ENCODE results near the gene GPHN. TPM values are rescaled to one million over a fixed set of nuclear protein-coding genes. Genes with fewer than 3 reads are reported as not detected.
A peak's percentile ranks its signal among the peaks of the same experiment; 100 is the strongest.

GPHN gene
- total RNA-seq, 2 donors from 2014 or later: 18.1 to 21.2 TPM

DNA sequence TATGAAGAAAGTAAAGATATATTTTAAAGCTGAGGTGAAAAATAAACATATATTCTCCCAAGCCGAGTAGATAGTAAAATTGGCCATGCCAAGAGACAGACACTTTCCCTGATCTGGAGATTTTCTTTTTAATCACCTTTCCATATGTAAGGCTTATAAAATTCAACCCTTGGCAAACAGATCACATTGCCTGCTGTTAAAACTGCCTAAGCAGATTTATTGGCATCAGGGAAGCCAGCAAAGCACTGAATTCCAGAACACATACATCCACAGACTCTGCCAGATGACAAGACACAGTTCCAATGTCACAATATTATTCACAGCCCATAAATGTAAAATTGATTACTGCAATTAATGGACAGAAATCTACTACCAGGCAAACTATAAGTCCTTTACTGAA, 603.1 kb downstream of the GPHN start:
- DNase-seq: no peak
- Mint-ChIP-seq H3K36me3 (ENCODE audit: insufficient read depth in 2 of 2) (peaks cover 5 to 7% of the 10 kb centered on the region in 2 donors), H3K4me3 (no peak overlapping the region), H3K27ac (no peak overlapping the region), H3K4me1 (ENCODE audit: low read depth) (no peaks in the 10 kb centered on the region), H3K9me3 (peaks cover 5 to 7% of the 10 kb centered on the region in 2 donors), H3K27me3 (ENCODE audit: low read depth) (no peaks in the 10 kb centered on the region)
- no peak for ATAC-seq (replicated peaks in 1 of 2)

DNA sequence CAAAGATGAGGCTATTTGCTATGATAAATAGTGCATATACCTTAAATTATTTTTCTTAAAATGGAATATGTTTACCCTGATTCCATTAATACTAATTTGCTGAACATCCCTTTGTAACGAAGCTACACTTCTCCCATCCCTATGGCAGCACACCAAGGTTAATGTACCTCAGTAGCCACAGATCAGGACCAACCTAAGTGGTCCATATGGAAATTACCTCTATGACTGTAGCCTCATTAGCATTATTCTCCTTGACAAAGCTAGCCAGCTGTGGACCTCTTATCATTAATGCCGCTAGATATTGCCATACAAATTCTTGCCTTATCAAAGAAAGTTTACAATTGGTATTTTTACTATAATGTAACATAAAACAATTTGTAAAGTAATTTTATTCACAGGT, 604.4 kb downstream of the GPHN start:
- DNase-seq (no peak), ATAC-seq (replicated peaks in 1 of 2) (no peak)
- H3K9me3 Mint-ChIP-seq: no peaks in the 10 kb centered on the region
- no peak overlapping the region for H3K27ac Mint-ChIP-seq
- no peak overlapping the region for H3K4me3 Mint-ChIP-seq
- H3K36me3 Mint-ChIP-seq (ENCODE audit: insufficient read depth in 2 of 2): no peaks in the 10 kb centered on the region
- H3K27me3 Mint-ChIP-seq (ENCODE audit: low read depth): no peaks in the 10 kb centered on the region
- no peaks in the 10 kb centered on the region for H3K4me1 Mint-ChIP-seq (ENCODE audit: low read depth)

DNA sequence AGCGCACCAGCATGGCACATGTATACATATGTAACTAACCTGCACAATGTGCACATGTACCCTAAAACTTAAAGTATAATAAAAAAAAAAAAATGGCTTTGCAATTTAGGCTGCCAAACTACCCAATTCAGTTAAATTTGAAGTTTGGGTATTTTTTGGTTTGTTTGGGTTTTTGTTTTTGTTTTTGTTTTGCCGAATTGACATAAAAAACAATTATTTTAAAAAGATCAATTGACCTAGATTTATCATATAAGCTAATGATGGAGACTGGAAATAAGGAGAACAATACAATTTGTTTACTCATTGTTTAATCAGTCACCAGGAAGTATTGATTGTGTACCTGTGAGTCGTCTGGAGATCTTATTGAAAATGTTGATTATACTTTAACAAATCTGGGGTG, 619.2 kb downstream of the GPHN start:
- Mint-ChIP-seq H3K27me3 (ENCODE audit: low read depth) (no peaks in the 10 kb centered on the region), H3K9me3 (peaks cover 0 to 3% of the 10 kb centered on the region in 2 donors), H3K27ac (no peak overlapping the region), H3K4me3 (no peak overlapping the region), H3K4me1 (ENCODE audit: low read depth) (no peaks in the 10 kb centered on the region), H3K36me3 (ENCODE audit: insufficient read depth in 2 of 2) (peaks cover 4 to 7% of the 10 kb centered on the region in 2 donors)
- DNase-seq (no peak), ATAC-seq (replicated peaks in 1 of 2) (no peak)

DNA sequence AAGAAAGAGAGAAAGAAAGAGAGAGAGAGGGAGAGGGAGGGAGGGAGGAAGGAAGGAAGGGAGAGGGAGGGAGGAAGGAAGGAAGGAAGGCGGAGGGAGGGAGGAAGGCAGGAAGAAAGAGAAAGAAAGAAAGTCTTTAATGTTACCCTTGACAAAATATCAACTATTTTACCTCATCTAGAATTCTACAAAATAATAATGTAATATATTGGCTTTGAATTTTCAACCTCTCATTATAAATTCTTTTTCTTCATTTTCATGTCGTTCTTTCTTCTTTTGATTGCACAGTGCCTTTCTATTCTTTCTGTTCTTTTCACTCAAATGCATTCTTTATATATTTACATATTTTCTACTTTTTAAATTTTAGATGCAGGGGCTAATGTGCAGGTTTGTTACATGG, 621.8 kb downstream of the GPHN start:
- H3K27me3 Mint-ChIP-seq (ENCODE audit: low read depth): no peaks in the 10 kb centered on the region
- peaks cover 0 to 3% of the 10 kb centered on the region in 2 donors for H3K9me3 Mint-ChIP-seq
- peaks cover 6 to 10% of the 10 kb centered on the region in 2 donors for H3K36me3 Mint-ChIP-seq (ENCODE audit: insufficient read depth in 2 of 2)
- ATAC-seq (replicated peaks in 1 of 2): no peak
- H3K4me1 Mint-ChIP-seq (ENCODE audit: low read depth): peaks cover 15% of the 10 kb centered on the region
- DNase-seq: no peak
- H3K27ac Mint-ChIP-seq: no peak overlapping the region
- H3K4me3 Mint-ChIP-seq: no peak overlapping the region

DNA sequence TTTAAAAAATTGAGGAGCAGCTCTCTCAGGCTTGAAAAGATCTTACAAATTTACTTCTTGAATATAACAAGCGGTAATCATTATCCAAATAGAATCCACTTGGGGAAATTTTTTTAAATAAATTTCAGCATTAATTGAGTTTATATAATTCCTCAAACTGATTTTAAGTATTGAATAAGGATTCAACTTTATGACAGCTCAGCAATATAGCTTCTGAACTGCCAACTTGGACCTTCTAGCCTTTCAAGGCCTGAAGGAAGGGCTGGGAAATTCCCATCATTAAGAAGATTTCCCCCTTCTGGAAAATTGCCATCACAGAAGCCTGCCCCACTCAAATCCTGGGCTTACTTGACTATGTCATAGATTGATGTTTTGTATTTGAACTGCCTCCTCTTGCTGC, 623.7 kb downstream of the GPHN start:
- no peak for DNase-seq
- no peak for ATAC-seq (replicated peaks in 1 of 2)
- no peaks in the 10 kb centered on the region for H3K9me3 Mint-ChIP-seq
- H3K4me1 Mint-ChIP-seq (ENCODE audit: low read depth): peaks cover 29% of the 10 kb centered on the region
- H3K4me3 Mint-ChIP-seq: no peak overlapping the region
- H3K36me3 Mint-ChIP-seq (ENCODE audit: insufficient read depth in 2 of 2): peaks cover 3 to 7% of the 10 kb centered on the region in 2 donors
- H3K27me3 Mint-ChIP-seq (ENCODE audit: low read depth): no peaks in the 10 kb centered on the region
- H3K27ac Mint-ChIP-seq: no peak overlapping the region

DNA sequence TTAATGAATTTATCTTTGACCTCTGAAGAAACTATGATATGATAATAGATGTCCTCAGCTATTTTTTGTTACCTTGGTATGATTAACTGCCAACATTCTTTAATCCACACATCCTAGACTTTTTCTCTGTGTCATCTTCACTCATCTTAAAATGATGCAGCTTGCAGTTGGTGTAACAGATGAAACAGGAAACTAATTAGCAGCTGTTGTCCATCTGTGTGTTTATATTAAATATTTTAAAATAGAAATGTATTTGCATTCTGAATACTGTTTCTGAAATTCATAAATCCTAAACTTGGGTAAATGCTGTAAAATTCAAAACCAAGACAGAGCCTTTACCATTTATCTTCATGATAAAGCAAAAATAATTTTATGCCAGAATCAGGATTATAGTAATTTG, 625.2 kb downstream of the GPHN start:
- peaks cover 3 to 7% of the 10 kb centered on the region in 2 donors for H3K36me3 Mint-ChIP-seq (ENCODE audit: insufficient read depth in 2 of 2)
- H3K27me3 Mint-ChIP-seq (ENCODE audit: low read depth): no peaks in the 10 kb centered on the region
- H3K27ac Mint-ChIP-seq: no peak overlapping the region
- ATAC-seq (replicated peaks in 1 of 2) (no peak), DNase-seq (no peak)
- H3K9me3 Mint-ChIP-seq: no peaks in the 10 kb centered on the region
- H3K4me1 Mint-ChIP-seq (ENCODE audit: low read depth): peaks cover 29% of the 10 kb centered on the region
- no peak overlapping the region for H3K4me3 Mint-ChIP-seq

DNA sequence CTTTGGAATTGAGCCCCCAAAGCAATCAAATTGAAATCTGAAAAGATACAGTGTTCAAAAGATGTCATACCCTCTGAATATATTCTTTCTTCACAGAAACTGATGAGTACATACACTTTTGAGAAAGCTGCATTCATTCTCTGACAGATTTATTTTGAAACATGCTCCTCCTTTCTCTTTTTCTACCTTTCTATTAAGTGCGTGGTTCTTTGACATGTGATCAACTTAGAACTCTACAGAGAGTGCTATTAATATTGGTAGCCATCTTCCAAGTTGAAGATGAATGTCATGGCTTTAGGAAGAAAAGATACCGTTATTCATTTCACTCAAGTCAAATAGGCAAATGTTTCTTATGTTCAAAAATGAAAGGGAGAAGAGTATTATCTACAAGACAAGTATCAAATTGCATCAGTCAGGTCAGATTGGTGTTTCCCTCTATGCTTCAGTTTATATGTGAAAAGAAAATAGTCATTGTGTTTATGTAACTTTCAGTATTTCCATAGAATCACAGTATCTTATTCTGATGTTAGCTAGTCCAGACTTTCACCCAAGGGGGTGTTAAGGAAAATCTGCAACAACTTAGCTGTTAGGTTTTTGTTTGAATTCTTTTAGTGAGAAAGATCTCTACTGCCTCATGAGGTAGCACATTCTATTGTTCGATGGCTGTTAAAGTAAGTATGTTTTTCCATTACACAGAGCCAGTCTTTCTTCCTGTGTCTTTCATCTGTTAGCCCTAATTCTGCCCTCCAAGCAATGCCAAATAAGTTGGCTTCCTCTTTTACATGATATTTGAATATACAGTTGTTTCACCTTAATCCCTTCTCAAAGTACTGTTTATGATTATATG, 625.9 kb downstream of the GPHN start:
- DNase-seq (no peak), ATAC-seq (replicated peaks in 1 of 2) (peak; percentile 77 to 81)
- H3K36me3 Mint-ChIP-seq (ENCODE audit: insufficient read depth in 2 of 2): peaks cover 3 to 7% of the 10 kb centered on the region in 2 donors
- H3K4me3 Mint-ChIP-seq: peak overlapping the region; percentile 16 to 86
- H3K27me3 Mint-ChIP-seq (ENCODE audit: low read depth): no peaks in the 10 kb centered on the region
- peak overlapping the region; percentile 95 for H3K27ac Mint-ChIP-seq
- no peaks in the 10 kb centered on the region for H3K9me3 Mint-ChIP-seq
- peaks cover 29% of the 10 kb centered on the region for H3K4me1 Mint-ChIP-seq (ENCODE audit: low read depth)

DNA sequence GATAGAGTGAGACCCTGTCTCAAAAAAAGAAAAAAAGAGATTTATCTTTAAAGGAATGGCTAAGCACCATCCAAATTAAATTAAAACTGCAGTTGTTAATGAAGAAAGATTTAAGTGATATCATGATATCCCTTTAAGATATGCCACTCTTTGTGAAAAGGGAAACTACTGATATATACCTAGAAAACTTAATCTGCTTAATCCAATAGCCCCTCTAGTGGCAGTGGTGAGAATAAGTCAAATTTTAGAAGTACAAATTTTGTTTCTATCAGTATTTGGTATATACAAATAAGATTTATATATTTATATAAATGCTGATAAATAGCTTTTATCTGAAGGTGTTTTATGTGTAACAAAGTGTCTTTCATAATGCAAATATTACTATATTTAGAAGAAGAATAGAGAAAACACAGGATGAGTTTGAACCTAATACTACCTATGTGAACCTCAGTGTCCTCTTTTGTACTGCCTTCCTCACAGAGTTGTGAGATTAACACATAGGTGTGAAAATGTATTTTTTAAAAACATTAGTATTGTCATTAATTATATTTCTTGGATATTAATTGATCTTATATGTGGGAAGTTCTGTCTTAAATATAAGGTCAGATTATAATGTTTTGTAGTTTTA, 629.9 kb downstream of the GPHN start:
- no peak overlapping the region for H3K27ac Mint-ChIP-seq

DNA sequence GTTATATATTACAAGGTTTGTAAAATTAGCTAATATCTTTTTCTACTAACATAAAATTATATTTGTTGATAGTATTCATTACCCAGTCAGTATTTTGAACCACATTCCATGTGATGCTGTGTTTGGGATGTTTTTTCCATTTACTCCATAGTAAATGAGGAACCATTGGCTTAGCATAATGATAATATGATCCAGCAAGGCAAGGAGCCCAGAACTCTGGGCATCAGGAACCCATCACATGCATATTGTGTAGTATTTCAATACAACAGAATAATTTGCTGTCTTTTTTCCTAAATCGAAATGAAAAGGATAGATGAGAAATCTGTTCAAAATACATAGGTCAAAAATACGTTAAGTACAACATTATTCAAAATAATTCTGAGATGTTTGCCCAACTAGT, 632.6 kb downstream of the GPHN start:
- Mint-ChIP-seq H3K36me3 (ENCODE audit: insufficient read depth in 2 of 2) (peaks cover 0 to 2% of the 10 kb centered on the region in 2 donors), H3K27ac (no peak overlapping the region)

More for the DNA sequence above, 629.9 kb downstream of the GPHN start:
- H3K36me3 Mint-ChIP-seq (ENCODE audit: insufficient read depth in 2 of 2): peaks cover 0 to 1% of the 10 kb centered on the region in 2 donors
- ATAC-seq (replicated peaks in 1 of 2) (no peak), DNase-seq (no peak)
- H3K4me3 Mint-ChIP-seq: no peak overlapping the region
- H3K4me1 Mint-ChIP-seq (ENCODE audit: low read depth): peaks cover 29% of the 10 kb centered on the region
- H3K9me3 Mint-ChIP-seq: no peaks in the 10 kb centered on the region
- H3K27me3 Mint-ChIP-seq (ENCODE audit: low read depth): no peaks in the 10 kb centered on the region

DNA sequence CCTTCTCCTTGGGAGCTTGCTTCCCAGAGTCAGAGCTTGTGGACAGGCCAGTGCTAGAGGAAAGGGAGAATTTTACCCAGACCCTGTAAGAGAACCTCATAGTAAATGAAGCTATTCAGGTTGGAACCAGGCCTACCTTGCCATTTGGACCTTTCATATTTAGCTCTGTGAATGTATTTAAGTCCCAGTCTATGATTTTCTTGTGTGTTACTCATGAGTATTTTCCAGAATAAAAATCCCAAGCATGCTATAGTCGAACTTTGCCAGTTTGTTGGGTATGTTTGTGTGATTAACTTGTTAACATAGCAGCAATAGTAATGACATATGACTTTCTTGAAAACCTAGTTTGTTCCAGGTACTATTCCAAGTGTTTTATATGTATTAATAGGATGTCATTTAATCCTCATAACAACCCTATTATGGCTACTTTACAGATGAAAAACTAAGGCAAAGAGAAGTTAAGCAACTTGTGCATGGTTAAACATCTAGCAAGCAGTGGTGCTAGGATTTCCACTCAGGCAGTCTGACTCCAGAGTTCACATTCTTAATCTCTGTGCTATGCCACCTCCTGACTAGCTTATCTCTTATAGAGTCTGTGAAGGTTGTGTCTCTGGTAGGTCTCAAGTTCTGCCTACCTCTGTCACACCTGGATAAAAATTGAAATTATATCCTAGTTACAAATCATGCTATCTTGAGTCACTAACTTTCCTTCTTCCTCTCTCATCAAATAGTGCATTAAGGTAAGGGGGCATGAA, 633.4 kb downstream of the GPHN start:
- H3K36me3 Mint-ChIP-seq (ENCODE audit: insufficient read depth in 2 of 2): peaks cover 0 to 2% of the 10 kb centered on the region in 2 donors

More for the DNA sequence above, 632.6 kb downstream of the GPHN start:
- no peak overlapping the region for H3K4me3 Mint-ChIP-seq
- H3K9me3 Mint-ChIP-seq: no peaks in the 10 kb centered on the region
- DNase-seq (no peak), ATAC-seq (replicated peaks in 1 of 2) (no peak)
- peaks cover 6% of the 10 kb centered on the region for H3K4me1 Mint-ChIP-seq (ENCODE audit: low read depth)
- H3K27me3 Mint-ChIP-seq (ENCODE audit: low read depth): no peaks in the 10 kb centered on the region

DNA sequence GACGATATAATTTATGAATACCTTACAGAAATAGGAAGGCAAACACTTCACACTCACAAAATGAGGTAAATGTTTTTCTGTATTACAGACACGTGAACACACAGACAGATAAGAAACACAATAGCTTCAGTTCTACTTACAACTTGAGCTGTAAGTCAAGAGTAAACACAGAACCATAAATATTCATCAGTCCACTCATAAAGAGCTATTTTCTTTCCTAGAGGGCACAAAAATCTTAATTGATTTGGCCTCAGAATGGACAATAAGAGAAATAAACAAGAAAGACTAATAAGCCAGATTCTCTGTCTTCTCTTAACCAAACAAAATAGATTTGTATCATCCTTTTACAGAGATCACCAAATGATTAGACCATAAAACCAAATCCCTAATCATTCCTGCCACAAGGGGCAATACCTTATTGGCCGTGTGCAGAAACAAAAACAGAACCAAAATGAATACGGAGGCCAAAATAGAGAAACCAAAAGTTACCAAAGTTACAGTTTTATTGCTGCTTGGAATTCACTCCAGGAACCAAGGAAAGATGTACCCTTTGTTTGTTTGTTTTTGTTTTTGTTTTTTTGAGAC, 643.2 kb downstream of the GPHN start:
- no peaks in the 10 kb centered on the region for H3K9me3 Mint-ChIP-seq
- no peaks in the 10 kb centered on the region for H3K36me3 Mint-ChIP-seq (ENCODE audit: insufficient read depth in 2 of 2)
- no peaks in the 10 kb centered on the region for H3K4me1 Mint-ChIP-seq (ENCODE audit: low read depth)
- no peak overlapping the region for H3K27ac Mint-ChIP-seq
- no peak overlapping the region for H3K4me3 Mint-ChIP-seq
- ATAC-seq (replicated peaks in 1 of 2) (no peak), DNase-seq (no peak)
- H3K27me3 Mint-ChIP-seq (ENCODE audit: low read depth): no peaks in the 10 kb centered on the region

More for the DNA sequence above, 633.4 kb downstream of the GPHN start:
- Mint-ChIP-seq H3K27me3 (ENCODE audit: low read depth) (no peaks in the 10 kb centered on the region), H3K9me3 (no peaks in the 10 kb centered on the region), H3K4me3 (no peak overlapping the region), H3K4me1 (ENCODE audit: low read depth) (no peaks in the 10 kb centered on the region), H3K27ac (no peak overlapping the region)
- DNase-seq (no peak), ATAC-seq (replicated peaks in 1 of 2) (no peak)

DNA sequence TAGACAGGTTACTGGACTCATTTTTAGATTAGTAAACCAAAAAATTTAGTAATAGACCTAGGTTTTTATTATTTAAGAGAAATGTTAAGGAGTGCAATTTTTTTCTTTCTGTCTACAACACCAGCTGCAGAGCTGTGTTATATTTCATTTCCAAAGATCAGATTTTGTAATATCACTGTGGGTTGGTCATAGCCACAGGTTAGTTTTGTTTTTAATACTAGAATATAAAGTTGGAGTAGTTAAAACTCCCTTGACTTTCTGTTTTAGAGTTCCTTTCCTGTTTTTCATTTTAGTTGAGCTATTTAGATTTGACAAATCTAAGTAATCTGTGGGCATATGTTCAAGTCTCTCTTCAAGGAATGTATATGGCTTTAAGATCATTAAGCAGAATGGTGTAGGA, 650.6 kb downstream of the GPHN start:
- ATAC-seq (replicated peaks in 1 of 2): peak; percentile 92 to 96
- Mint-ChIP-seq H3K27ac (no peak overlapping the region), H3K4me1 (ENCODE audit: low read depth) (peaks cover 18% of the 10 kb centered on the region), H3K9me3 (no peaks in the 10 kb centered on the region), H3K27me3 (ENCODE audit: low read depth) (no peaks in the 10 kb centered on the region), H3K4me3 (peak overlapping the region in 1 of 2 donors; percentile 47), H3K36me3 (ENCODE audit: insufficient read depth in 2 of 2) (no peaks in the 10 kb centered on the region)
- no peak for DNase-seq

DNA sequence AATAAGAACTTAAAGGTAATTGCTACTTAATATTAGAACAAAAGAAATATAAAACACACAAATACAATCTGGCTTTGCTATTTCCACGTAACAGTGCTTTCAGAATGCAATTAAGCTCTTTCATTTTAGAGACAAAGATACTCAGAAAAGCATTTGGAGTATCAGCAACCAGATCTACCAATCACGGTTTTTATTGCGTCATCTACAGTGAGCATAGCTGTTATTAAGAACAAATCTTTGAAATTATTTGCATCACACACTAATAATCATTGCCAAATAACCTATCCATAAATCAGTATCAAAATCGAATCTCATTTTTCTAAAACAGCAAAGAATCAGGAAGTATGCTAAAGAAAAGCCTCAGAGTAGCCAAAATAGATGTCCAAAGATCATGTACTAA, 654.4 kb downstream of the GPHN start:
- ATAC-seq (replicated peaks in 1 of 2) (no peak), DNase-seq (no peak)
- Mint-ChIP-seq H3K4me1 (ENCODE audit: low read depth) (peaks cover 17% of the 10 kb centered on the region), H3K36me3 (ENCODE audit: insufficient read depth in 2 of 2) (no peaks in the 10 kb centered on the region), H3K9me3 (no peaks in the 10 kb centered on the region), H3K4me3 (no peak overlapping the region), H3K27ac (no peak overlapping the region), H3K27me3 (ENCODE audit: low read depth) (no peaks in the 10 kb centered on the region)

All from activated T-cell treated with anti-CD3 and anti-CD28 coated beads, Interleukin-2, amount 50 U/mL, for 72 hours (primary cell).